ENCODE results near the gene SLC15A1. TPM values are rescaled to one million over a fixed set of nuclear protein-coding genes. Genes with fewer than 3 reads are reported as not detected.

The SLC15A1 gene
- total RNA-seq, 1 experiment from 2014 or later: 1.9 TPM

DNA sequence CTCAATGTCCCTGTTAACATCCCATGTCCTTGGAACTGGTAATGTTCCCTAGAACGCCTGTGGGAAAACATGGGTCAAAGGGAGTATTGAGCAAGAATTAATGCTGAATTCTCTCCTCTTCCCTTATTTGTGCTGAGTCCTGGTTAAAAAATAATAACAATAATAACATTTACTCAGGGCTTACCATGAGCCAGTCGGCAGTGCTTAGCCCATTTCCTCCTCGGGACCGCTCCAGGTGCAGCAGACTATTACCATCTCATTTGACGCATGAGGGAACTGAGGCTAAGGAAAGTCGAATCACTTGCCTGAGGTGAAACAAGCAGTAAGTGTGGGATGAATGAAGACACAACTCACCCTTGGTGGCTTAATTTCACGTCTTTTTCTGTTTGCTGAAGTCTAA lies 33.6 kb upstream of the SLC15A1 start:
- Histone ChIP-seq H3K27me3 (ENCODE audit: insufficient read depth, low read length) (no peaks in the 10 kb centered on the region), H2BK120ac (ENCODE audit: low read depth, low read length, poor library complexity, severe bottlenecking) (no peak overlapping the region), H4K20me1 (ENCODE audit: control insufficient read depth, insufficient read depth, insufficient read length) (no peaks in the 10 kb centered on the region), H3K4ac (ENCODE audit: low read depth, low read length) (no peak overlapping the region), H3K9ac (ENCODE audit: extremely low read depth, insufficient read length, low read length) (no peak overlapping the region), H3K27ac (ENCODE audit: insufficient read length, low read depth, low read length) (no peak overlapping the region), H3K9me3 (ENCODE audit: control insufficient read depth, low read depth, low read length) (no peaks in the 10 kb centered on the region), H3K4me1 (ENCODE audit: insufficient read depth, low read length) (no peaks in the 10 kb centered on the region), H2BK5ac (ENCODE audit: insufficient read length, low read length) (no peak overlapping the region), H3K14ac (ENCODE audit: insufficient read depth, low read length) (no peak overlapping the region), H4K91ac (ENCODE audit: insufficient read length, low read depth, low read length) (no peak overlapping the region), H4K8ac (replicated peaks; ENCODE audit: insufficient read length, low read depth, low read length) (no peak overlapping the region), H2AFZ (ENCODE audit: low read length) (no peak overlapping the region), H3K79me2 (ENCODE audit: insufficient read depth, low read length) (0 out of 2 replicates have a peak, but pooled peaks cover 1% of the 10 kb centered on the region), H3K18ac (ENCODE audit: insufficient read length, low read depth, low read length) (no peak overlapping the region), H3K23me2 (ENCODE audit: insufficient read length, low read depth, low read length, poor library complexity, severe bottlenecking) (no peaks in the 10 kb centered on the region), H3K56ac (ENCODE audit: insufficient read length, low read depth, low read length) (no peak overlapping the region), H3T11ph (ENCODE audit: low read length) (no peak overlapping the region), H3K4me2 (ENCODE audit: insufficient read depth, insufficient read length, low read length) (no peak overlapping the region), H2BK20ac (ENCODE audit: low read depth, low read length, poor library complexity, severe bottlenecking) (no peak overlapping the region), H4K5ac (ENCODE audit: insufficient read length, low read depth, low read length) (no peak overlapping the region), H2AK5ac (ENCODE audit: insufficient read length, low read length) (no peak overlapping the region), H2BK12ac (ENCODE audit: insufficient read length, low read depth, low read length) (no peak overlapping the region), H3K23ac (ENCODE audit: insufficient read length, low read depth, low read length) (no peak overlapping the region), H2BK15ac (ENCODE audit: low read depth, low read length) (no peak overlapping the region), H3K79me1 (ENCODE audit: insufficient read depth, low read depth, low read length, poor library complexity, severe bottlenecking) (no peaks in the 10 kb centered on the region)
- no CpG with 5 or more reads among the region's 7 CpGs for WGBS (ENCODE audit: extremely low coverage, insufficient read length, low lambda C conversion rate)
- TF ChIP-seq, protein P1, sequence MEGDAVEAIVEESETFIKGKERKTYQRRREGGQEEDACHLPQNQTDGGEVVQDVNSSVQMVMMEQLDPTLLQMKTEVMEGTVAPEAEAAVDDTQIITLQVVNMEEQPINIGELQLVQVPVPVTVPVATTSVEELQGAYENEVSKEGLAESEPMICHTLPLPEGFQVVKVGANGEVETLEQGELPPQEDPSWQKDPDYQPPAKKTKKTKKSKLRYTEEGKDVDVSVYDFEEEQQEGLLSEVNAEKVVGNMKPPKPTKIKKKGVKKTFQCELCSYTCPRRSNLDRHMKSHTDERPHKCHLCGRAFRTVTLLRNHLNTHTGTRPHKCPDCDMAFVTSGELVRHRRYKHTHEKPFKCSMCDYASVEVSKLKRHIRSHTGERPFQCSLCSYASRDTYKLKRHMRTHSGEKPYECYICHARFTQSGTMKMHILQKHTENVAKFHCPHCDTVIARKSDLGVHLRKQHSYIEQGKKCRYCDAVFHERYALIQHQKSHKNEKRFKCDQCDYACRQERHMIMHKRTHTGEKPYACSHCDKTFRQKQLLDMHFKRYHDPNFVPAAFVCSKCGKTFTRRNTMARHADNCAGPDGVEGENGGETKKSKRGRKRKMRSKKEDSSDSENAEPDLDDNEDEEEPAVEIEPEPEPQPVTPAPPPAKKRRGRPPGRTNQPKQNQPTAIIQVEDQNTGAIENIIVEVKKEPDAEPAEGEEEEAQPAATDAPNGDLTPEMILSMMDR (conservative IDR thresholded peaks at IDR 0.05): no peak
- Mint-ChIP-seq H3K27me3 (ENCODE audit: low read depth) (no peaks in the 10 kb centered on the region; the same call in 1 of the 2 replicates), H3K4me3 (no peak overlapping the region), H3K36me3 (ENCODE audit: insufficient read depth in 1 of 3, low read depth in 3 of 3) (no peaks in the 10 kb centered on the region; a peak in 1 of 7 replicates), H3K9me3 (peaks cover 0 to 2% of the 10 kb centered on the region in 2 experiments; a peak in 1 of 5 replicates), H3K4me1 (peaks cover 4 to 8% of the 10 kb centered on the region in 2 experiments; a peak in 1 of 4 replicates), H3K27ac (no peak overlapping the region; a peak in 1 of 7 replicates)
- DNase-seq: no peak

Data from H9 (cell line).